GM21737 (cell line): Measurements from ENCODE around the gene PCCA.
"Not testable (repeated sequence)": the region's sequence is repeated elsewhere in the genome, so short reads cannot be mapped to it uniquely, and the experiment has no call there.

ENCODE experiments used
- ATAC-seq: cut with Tn5 transposase; IDR thresholded peaks from one replicate; pipeline ENCODE4 v1.9.1; 2021; ENCODE audit warnings: mild to moderate bottlenecking, moderate library complexity; ENCODE audit not compliant: unreplicated experiment

Gene PCCA, protein sequence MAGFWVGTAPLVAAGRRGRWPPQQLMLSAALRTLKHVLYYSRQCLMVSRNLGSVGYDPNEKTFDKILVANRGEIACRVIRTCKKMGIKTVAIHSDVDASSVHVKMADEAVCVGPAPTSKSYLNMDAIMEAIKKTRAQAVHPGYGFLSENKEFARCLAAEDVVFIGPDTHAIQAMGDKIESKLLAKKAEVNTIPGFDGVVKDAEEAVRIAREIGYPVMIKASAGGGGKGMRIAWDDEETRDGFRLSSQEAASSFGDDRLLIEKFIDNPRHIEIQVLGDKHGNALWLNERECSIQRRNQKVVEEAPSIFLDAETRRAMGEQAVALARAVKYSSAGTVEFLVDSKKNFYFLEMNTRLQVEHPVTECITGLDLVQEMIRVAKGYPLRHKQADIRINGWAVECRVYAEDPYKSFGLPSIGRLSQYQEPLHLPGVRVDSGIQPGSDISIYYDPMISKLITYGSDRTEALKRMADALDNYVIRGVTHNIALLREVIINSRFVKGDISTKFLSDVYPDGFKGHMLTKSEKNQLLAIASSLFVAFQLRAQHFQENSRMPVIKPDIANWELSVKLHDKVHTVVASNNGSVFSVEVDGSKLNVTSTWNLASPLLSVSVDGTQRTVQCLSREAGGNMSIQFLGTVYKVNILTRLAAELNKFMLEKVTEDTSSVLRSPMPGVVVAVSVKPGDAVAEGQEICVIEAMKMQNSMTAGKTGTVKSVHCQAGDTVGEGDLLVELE

DNA sequence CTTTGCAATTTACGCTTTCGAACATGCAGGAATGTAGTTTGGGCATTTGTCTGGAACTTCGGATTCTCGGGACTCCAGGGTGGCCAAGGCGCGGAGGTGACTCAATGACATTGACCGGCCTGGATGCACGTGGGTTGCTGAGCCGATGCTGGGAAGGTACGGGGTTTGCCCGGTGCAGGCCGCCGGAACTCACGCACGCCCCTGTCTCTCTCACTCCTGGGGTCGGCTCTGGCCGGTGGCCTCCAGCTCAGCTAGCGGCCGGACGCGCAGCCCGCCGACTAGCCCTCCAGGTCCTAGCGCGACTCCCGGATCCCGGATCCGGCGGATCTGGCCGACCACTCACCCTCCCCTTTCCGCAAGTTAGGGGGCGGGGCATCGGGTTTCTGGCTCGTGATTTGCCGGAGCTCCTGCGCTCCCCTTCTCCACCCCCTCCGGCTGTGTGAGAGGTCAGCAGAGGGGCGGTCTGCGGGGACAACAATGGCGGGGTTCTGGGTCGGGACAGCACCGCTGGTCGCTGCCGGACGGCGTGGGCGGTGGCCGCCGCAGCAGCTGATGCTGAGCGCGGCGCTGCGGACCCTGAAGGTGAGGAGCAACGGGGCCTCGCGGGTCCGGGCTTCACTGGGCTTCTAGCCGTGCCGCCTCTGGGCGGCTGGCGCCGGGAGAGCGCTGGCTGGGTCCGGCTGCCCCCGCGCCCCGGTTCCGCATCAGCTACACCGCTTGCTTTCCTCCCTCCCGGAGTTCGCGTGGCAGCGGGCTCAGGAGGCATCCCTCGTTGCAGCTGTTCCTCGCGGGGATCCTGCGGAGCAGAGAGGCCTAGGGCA is at the start of gene PCCA:
Gene PCCA, plus strand, starts transcription at position 450 of the 821 bp plus-strand sequence. Its CDS starts 28 bp downstream, at position 478.
- ATAC-seq, result peak; percentile 98

- ATAC-seq, result no peak
Measured at GRCh38 chr13:100039740-100040139, 49.2 kb upstream of the PCCA start.

DNA sequence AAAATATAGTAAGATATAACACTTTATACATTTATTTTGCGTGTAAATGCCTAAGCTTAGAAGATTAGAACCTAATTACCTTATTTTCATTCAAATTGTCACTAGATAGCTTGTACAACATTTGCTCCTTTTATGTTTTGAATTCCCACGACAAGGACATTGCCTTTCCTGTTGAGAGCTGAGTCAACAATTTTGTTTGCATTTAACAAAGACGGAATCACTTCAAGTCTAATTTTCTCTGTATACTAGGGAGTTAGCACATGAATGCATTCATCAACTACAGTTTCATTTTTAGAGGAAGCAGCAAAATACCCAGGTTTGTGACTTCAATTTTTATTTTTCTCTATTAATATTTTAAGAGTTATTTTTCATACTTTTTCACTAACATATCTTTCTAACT is 48.7 kb upstream of the PCCA start:
- no peak for ATAC-seq

- ATAC-seq, result no peak
Measured at GRCh38 chr13:100044936-100045335, 44.0 kb upstream of the PCCA start.

DNA sequence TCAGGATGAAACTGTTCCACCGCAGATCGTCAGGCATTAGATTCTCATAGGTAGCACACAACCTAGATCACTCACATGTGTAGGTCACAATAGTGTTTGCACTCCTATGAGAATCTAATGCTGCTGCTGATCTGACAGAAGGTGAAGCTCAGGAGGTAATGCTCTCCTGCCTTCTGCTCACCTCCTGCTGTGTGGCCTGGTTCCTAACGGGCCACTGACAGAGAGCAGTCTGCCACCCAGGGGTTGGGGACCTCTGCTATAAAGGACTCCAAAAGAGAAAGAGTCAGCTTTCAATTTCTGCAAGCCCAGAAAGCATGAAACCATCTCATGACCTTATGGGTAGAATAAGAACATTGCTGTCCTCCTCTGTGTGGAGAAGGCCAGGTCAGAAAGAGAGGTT is 43.5 kb upstream of the PCCA start:
- no peak for ATAC-seq

GRCh38 chr13:100051070-100051469 is 37.8 kb upstream of the PCCA start:
- no peak for ATAC-seq

- no peak for ATAC-seq
Measured at GRCh38 chr13:100059827-100060226, 29.1 kb upstream of the PCCA start.

GRCh38 chr13:100063333-100063732 is 25.6 kb upstream of the PCCA start:
- no peak for ATAC-seq

DNA sequence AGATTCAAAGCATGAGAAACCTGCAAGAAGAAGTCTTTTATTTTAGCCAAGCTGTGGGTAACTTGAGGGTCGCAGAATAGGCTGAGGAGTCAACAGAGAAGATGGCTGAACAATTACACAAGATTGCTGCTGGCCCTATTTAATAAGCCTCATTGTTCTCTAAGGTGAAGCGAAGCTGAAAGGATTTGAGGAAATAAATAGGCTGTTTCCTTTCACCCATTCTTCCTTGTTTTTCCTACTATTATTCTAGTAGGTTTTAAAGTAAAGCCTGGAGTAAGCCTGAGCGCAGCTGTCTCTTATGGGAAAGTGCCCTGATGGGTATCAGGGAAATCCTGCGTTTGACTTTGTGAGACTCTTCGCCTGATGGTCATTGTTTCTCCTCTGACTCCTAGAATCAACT is 25.0 kb upstream of the PCCA start:
- ATAC-seq, result no peak

DNA sequence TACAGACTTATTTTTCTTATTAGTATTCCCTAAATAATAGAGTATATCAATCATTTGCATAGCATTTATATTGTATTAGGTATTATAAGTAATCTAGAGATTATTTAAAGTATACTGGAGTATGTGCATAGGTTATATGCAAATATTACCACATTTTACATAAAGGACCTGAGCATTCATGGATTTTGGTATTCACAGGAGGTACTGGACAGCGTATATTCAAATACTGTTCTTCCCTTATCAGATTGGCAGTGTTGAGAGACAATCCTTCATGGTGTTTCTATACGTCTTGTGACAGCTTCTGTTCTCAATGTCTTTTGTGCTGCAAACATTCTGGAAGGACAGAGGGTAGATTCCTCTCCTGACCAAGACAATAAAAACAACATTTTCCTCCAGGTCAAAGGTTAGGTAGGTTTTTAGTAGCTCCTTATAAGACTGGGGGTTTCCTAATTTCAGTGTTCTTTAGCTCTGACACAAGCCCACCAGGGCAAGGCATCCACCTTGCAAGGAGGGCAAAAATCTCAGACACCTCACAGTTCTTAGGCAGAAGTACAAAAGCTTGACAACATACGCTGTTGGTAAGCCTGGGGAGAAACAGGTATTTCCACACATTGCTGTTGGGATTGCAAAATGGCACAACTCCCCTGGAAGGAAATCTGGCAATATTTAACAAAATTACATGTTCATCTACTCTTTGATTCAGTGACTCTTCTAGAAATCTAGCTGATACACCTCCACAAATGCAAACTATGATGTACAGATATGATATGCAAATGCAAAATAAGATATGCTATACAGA is 20.6 kb upstream of the PCCA start:
- ATAC-seq, result no peak

DNA sequence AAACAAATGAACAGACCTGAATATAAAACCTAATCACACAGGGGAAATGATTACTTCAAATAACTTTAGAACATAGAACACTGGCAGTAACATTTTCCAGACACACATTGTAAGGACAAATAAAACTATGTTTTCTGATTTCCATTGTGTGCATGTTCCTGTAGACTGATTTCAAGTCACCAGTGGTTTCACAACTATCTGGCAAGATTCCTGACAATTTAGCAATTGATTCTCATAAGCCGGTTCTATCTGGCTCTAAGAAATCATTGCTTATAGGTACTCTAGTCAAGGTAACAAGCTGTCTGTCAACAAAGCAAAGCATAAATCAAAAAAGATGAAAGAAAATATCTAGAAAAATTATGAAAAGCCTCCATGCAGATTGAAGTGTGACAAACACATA is 19.6 kb upstream of the PCCA start:
- ATAC-seq, result no peak

GRCh38 chr13:100075700-100076587 is 12.9 kb upstream of the PCCA start:
- ATAC-seq, result no peak

DNA sequence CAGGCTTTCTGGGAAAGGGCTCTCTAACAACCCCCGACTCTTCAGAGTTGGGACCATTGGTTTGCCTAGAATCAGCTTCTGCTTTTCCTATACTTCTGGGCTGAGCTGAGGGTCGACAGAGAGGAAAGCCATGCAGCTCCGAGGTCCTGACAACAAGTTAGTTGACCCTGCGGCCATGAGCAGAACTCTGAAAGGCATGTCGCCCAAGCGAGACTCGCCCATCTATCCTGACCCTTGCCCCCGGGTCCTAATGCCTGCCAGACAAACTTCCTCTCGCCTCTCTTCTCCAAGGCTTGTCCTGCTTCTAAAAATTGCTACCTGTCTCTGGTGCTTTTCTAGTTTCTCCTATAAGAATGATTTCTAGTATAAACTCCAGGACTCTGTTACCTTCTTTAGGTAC is 9.9 kb upstream of the PCCA start:
- ATAC-seq, result not testable (repeated sequence)

GRCh38 chr13:100083401-100083800 is 5.5 kb upstream of the PCCA start:
- ATAC-seq, result not testable (repeated sequence)

- no peak for ATAC-seq
Measured at GRCh38 chr13:100088273-100088643, 635 bp upstream of the PCCA start.

DNA sequence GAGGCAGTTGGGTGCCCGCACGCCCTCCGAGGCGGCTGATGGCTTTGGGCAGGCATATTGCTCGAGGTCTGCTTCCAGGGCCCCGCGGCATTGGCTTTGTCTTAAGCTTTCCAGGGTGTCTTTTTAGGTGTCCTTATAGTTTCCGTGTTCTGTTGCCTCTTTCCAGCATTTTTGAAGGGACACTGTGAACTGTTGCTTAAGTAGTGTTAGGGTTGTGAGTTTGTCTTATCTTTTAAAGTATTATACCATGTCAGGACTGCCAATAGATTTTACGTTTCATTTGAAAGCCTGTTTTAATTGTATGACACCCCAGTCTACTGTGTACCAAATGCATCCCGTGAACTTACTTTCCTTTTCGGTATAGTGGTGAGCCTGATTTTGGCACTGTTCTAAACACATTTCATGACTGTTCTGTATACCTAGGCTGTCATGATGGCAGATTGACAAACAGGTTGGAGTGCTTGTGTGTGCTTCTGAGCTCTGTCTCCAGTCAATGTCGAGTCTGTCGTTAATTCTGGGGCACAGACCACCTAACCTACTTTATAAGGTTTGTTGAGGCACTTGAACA is 656 bp downstream of the PCCA start:
- ATAC-seq, result peak; percentile 29

DNA sequence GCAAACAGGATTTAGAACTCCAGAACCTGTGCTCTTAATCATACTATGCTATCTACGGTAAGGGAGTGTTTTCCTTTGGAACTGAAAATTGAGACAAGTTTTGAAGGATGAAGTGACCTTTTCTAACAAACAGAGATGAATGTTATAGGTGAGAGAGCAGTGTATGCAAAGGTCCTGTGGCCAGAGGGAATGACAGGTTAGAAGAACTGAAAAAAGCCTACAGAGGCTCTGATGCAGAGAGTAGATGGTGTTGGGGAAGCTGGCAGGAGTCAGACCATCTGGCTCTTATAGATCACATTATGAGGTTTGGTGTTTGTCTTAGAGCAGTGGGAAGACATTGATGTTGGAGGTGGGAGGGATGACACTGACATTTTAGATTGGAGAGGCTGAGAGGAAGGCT is 2.0 kb downstream of the PCCA start:
- ATAC-seq, result no peak

- no peak for ATAC-seq
Measured at GRCh38 chr13:100091391-100091790, 2.5 kb downstream of the PCCA start.

DNA sequence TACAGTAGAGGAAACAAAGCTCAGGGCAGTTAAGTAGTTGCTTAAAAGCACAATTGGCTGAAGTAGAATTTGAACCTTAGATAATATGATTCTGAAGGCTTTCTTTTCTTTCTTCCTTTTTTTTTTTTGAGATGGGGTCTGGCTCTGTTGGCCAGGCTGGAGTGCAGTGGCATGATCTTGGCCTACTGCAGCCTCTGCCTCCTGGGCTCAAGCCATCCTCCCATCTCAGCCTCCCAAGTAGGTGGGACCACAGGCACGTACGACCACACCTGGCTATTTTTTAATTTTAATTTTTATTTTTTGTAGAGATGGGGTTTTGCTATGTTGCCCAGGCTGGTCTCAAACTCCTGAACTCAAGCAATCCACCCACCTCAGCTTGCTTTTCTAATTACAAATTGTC is 3.4 kb downstream of the PCCA start:
- not testable (repeated sequence) for ATAC-seq
